ENCODE measurements around the gene ASIC4.

The ASIC4 gene

DNA sequence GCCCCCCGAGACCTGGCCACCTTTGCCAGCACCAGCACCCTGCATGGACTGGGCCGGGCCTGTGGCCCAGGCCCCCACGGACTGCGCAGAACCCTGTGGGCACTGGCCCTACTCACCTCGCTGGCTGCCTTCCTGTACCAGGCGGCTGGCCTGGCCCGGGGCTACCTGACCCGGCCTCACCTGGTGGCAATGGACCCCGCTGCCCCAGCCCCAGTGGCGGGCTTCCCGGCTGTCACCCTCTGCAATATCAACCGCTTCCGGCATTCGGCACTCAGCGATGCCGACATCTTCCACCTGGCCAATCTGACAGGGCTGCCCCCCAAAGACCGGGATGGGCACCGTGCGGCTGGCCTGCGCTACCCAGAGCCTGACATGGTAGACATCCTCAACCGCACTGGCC, 554 bp downstream of the ASIC4 start:
- Histone ChIP-seq H3K9ac (ENCODE audit: low read length) (no peak overlapping the region), H3K4me3 (ENCODE audit: low read length) (no peak overlapping the region), H3K27ac (ENCODE audit: low read depth, low read length) (no peak overlapping the region), H3K36me3 (ENCODE audit: control insufficient read depth, insufficient read depth, low read length) (no peaks in the 10 kb centered on the region), H3K27me3 (ENCODE audit: control insufficient read depth, insufficient read depth, low read length) (peaks cover 11% of the 10 kb centered on the region), H3K4me1 (ENCODE audit: control insufficient read depth, insufficient read depth, low read length) (peaks cover under 1% of the 10 kb centered on the region)

DNA sequence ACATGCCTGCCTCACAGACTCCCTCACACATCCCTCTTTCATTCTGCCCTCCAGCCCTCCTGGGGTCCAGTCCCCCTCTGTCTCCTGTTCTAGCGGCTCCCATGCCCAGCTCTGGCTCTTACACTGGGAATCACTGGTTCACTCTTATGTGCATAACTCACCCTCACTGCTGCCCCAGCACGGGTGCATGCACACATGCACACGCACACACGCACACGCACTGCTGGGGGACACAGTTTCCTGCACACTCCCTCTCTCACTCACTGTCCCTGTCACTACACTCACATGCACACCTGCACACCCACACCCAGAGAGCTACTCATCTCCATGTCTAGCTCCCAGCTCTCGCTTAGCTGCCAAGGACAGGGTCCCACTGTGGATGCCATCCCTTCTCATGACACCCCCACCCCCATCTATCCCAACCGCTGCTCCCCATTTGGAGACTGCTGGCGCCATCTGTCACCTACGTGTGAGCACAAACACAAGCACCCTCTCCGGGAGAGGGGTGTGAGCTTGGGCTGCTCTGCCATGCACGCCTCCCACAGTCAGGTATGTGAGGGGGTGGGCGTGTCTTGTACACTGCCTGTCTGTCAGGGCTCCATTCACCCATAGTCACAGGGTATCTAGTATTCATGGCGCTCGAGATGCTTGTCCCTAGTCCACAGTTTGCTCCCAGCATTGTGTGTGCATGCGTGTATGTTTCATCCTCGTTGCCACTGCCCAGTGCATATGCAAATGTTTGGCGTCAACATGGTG, 1.8 kb downstream of the ASIC4 start:
- Histone ChIP-seq H3K36me3 (ENCODE audit: control insufficient read depth, insufficient read depth, low read length) (no peaks in the 10 kb centered on the region), H3K4me1 (ENCODE audit: control insufficient read depth, insufficient read depth, low read length) (no peaks in the 10 kb centered on the region), H3K27ac (ENCODE audit: low read depth, low read length) (no peak overlapping the region), H3K4me3 (ENCODE audit: low read length) (no peak overlapping the region), H3K27me3 (ENCODE audit: control insufficient read depth, insufficient read depth, low read length) (peaks cover 7% of the 10 kb centered on the region), H3K9ac (ENCODE audit: low read length) (no peak overlapping the region)

DNA sequence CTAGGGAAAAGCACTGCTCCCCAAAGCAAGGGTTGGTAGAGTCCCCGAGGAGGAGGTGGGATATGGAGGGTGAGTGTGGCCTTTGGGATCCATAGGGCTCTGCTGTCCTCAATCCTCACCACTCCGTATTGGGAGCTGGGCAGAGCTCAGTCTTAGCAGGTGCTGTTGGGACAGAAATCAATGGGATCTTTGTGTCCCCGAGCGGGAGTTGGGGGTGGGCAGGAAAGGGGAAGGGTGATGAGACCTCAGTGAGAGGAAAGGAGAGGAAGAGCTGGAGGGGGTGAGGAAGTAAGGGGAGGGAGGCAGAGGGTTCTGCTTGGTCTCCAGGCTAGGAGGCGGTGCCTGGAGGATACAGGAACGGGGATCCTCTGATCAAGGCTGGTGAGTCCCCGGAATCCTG, 2.6 kb downstream of the ASIC4 start:
- H3K4me3 ChIP-seq (ENCODE audit: low read length) = no peak overlapping the region
- no peak overlapping the region for H3K27ac ChIP-seq (ENCODE audit: low read depth, low read length)
- peaks cover 10% of the 10 kb centered on the region for H3K27me3 ChIP-seq (ENCODE audit: control insufficient read depth, insufficient read depth, low read length)
- no peak overlapping the region for H3K9ac ChIP-seq (ENCODE audit: low read length)
- H3K36me3 ChIP-seq (ENCODE audit: control insufficient read depth, insufficient read depth, low read length) = no peaks in the 10 kb centered on the region
- H3K4me1 ChIP-seq (ENCODE audit: control insufficient read depth, insufficient read depth, low read length) = peaks cover 2% of the 10 kb centered on the region

- no peak overlapping the region for H3K27ac ChIP-seq (ENCODE audit: low read depth, low read length)
- H3K4me1 ChIP-seq (ENCODE audit: control insufficient read depth, insufficient read depth, low read length) = peaks cover 3% of the 10 kb centered on the region
- no peaks in the 10 kb centered on the region for H3K36me3 ChIP-seq (ENCODE audit: control insufficient read depth, insufficient read depth, low read length)
- no peak overlapping the region for H3K4me3 ChIP-seq (ENCODE audit: low read length)
- no peak overlapping the region for H3K9ac ChIP-seq (ENCODE audit: low read length)
- H3K27me3 ChIP-seq (ENCODE audit: control insufficient read depth, insufficient read depth, low read length) = peaks cover 14% of the 10 kb centered on the region
These were observed 3.9 kb downstream of the ASIC4 start for GRCh38 chr2:219517954-219518778.

- H3K27me3 ChIP-seq (ENCODE audit: control insufficient read depth, insufficient read depth, low read length) = peaks cover 7% of the 10 kb centered on the region
- peaks cover 3% of the 10 kb centered on the region for H3K4me1 ChIP-seq (ENCODE audit: control insufficient read depth, insufficient read depth, low read length)
- no peaks in the 10 kb centered on the region for H3K36me3 ChIP-seq (ENCODE audit: control insufficient read depth, insufficient read depth, low read length)
- H3K27ac ChIP-seq (ENCODE audit: low read depth, low read length) = no peak overlapping the region
- H3K4me3 ChIP-seq (ENCODE audit: low read length) = no peak overlapping the region
- H3K9ac ChIP-seq (ENCODE audit: low read length) = no peak overlapping the region
These were observed 5.2 kb downstream of the ASIC4 start for GRCh38 chr2:219519526-219519916.

- H3K27me3 ChIP-seq (ENCODE audit: control insufficient read depth, insufficient read depth, low read length) = peaks cover 7% of the 10 kb centered on the region
- no peak overlapping the region for H3K9ac ChIP-seq (ENCODE audit: low read length)
- no peak overlapping the region for H3K4me3 ChIP-seq (ENCODE audit: low read length)
- H3K36me3 ChIP-seq (ENCODE audit: control insufficient read depth, insufficient read depth, low read length) = no peaks in the 10 kb centered on the region
- no peak overlapping the region for H3K27ac ChIP-seq (ENCODE audit: low read depth, low read length)
- peaks cover 3% of the 10 kb centered on the region for H3K4me1 ChIP-seq (ENCODE audit: control insufficient read depth, insufficient read depth, low read length)
These were observed 5.8 kb downstream of the ASIC4 start for GRCh38 chr2:219520079-219520478.

- H3K4me1 ChIP-seq (ENCODE audit: control insufficient read depth, insufficient read depth, low read length) = peaks cover 3% of the 10 kb centered on the region
- H3K27ac ChIP-seq (ENCODE audit: low read depth, low read length) = peak overlapping the region; percentile 65
- peaks cover 7% of the 10 kb centered on the region for H3K27me3 ChIP-seq (ENCODE audit: control insufficient read depth, insufficient read depth, low read length)
- no peaks in the 10 kb centered on the region for H3K36me3 ChIP-seq (ENCODE audit: control insufficient read depth, insufficient read depth, low read length)
- H3K4me3 ChIP-seq (ENCODE audit: low read length) = no peak overlapping the region
- no peak overlapping the region for H3K9ac ChIP-seq (ENCODE audit: low read length)
These were observed 7.0 kb downstream of the ASIC4 start for GRCh38 chr2:219521066-219521880.

- Histone ChIP-seq H3K36me3 (ENCODE audit: control insufficient read depth, insufficient read depth, low read length) (no peaks in the 10 kb centered on the region), H3K4me3 (ENCODE audit: low read length) (no peak overlapping the region), H3K9ac (ENCODE audit: low read length) (no peak overlapping the region), H3K27me3 (ENCODE audit: control insufficient read depth, insufficient read depth, low read length) (peaks cover 12% of the 10 kb centered on the region), H3K4me1 (ENCODE audit: control insufficient read depth, insufficient read depth, low read length) (peaks cover 3% of the 10 kb centered on the region), H3K27ac (ENCODE audit: low read depth, low read length) (peak overlapping the region; percentile 65)
These were observed 8.1 kb downstream of the ASIC4 start for GRCh38 chr2:219522111-219523030.

- no peak overlapping the region for H3K4me3 ChIP-seq (ENCODE audit: low read length)
These were observed 8.9 kb downstream of the ASIC4 start for GRCh38 chr2:219523031-219523671.

DNA sequence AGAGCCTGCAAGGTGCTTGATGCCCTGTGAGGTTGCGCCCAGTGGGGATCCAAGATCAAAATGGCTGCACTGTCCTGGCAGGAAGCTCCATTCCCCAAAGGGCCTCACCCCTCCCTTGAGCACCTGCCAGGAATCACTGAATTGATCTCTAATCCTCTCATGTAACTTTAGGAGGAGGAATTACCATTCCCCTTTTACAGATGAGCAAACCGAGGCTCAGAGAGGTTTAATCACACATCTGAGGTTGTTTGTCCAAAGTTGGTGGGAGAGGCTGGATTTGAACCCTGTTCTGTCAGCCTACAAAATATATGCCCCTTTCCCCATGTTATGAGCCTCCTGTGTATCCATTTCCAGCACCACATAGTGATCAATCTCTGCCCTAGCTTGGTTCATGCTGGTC, 10.5 kb downstream of the ASIC4 start:
- H3K4me1 ChIP-seq (ENCODE audit: control insufficient read depth, insufficient read depth, low read length) = peaks cover 3% of the 10 kb centered on the region
- H3K9ac ChIP-seq (ENCODE audit: low read length) = no peak overlapping the region
- peaks cover 21% of the 10 kb centered on the region for H3K27me3 ChIP-seq (ENCODE audit: control insufficient read depth, insufficient read depth, low read length)
- H3K36me3 ChIP-seq (ENCODE audit: control insufficient read depth, insufficient read depth, low read length) = no peaks in the 10 kb centered on the region
- no peak overlapping the region for H3K4me3 ChIP-seq (ENCODE audit: low read length)
- no peak overlapping the region for H3K27ac ChIP-seq (ENCODE audit: low read depth, low read length)

More at GRCh38 chr2:219523031-219523671, 8.9 kb downstream of the ASIC4 start:
- H3K27me3 ChIP-seq (ENCODE audit: control insufficient read depth, insufficient read depth, low read length) = peaks cover 12% of the 10 kb centered on the region
- peaks cover 3% of the 10 kb centered on the region for H3K4me1 ChIP-seq (ENCODE audit: control insufficient read depth, insufficient read depth, low read length)
- no peaks in the 10 kb centered on the region for H3K36me3 ChIP-seq (ENCODE audit: control insufficient read depth, insufficient read depth, low read length)
- H3K27ac ChIP-seq (ENCODE audit: low read depth, low read length) = peak overlapping the region; percentile 64
- H3K9ac ChIP-seq (ENCODE audit: low read length) = no peak overlapping the region

- Histone ChIP-seq H3K36me3 (ENCODE audit: control insufficient read depth, insufficient read depth, low read length) (no peaks in the 10 kb centered on the region), H3K27me3 (ENCODE audit: control insufficient read depth, insufficient read depth, low read length) (peaks cover 27% of the 10 kb centered on the region), H3K9ac (ENCODE audit: low read length) (no peak overlapping the region), H3K4me3 (ENCODE audit: low read length) (no peak overlapping the region), H3K27ac (ENCODE audit: low read depth, low read length) (no peak overlapping the region), H3K4me1 (ENCODE audit: control insufficient read depth, insufficient read depth, low read length) (peaks cover 3% of the 10 kb centered on the region)
These were observed 11.4 kb downstream of the ASIC4 start for GRCh38 chr2:219525533-219526232.

Measured in rectal smooth muscle tissue (tissue), 1 donor.